Measurements from ENCODE around the gene SMS.

SMS gene

DNA sequence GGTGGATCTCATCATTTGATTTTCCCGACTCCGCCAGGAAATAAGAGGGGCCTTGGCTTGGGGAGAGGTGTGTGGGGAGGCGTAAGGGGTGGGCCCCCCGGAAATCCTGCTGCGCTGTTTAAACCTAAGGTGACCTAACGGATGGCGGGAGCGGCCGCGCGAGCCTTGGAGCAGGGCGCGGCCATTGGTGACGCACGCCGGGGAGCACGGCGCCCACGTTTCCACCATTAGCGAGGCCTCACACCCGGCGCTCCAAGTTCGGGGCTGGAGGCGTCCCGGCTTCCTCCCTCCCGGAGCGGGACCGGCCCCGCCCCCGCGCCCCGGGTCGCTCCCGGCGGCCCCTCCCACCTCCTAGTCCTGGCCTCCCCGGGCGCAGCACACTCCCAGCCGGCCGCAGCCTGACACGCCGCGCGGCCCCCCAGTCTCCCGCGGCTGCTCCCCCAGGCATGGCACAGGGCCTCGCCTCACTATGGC, at the start of gene SMS:
Gene SMS (plus strand): TSS at position 354 of the 474 bp plus-strand sequence. CDS start 116 bp downstream, at position 470.
- Histone ChIP-seq H3K4me2 (peak within 1 kb of the TSS; percentile 51), H3K79me2 (ENCODE audit: insufficient read depth, low read depth) (peaks cover 33% of the 10 kb centered on the region), H3K9ac (peak within 1 kb of the TSS; percentile 71; the same call in 1 of the 2 replicates), H3K4me3 (IDR thresholded peaks at IDR 0.05; ENCODE audit: insufficient read depth, low read depth, low read length) (no peak within 1 kb of the TSS), H3K4me1 (ENCODE audit: low read depth, poor library complexity, severe bottlenecking) (peaks cover 4% of the 10 kb centered on the region), H2AFZ (ENCODE audit: low read depth) (peak within 1 kb of the TSS; percentile 61), H3K27ac (peak within 1 kb of the TSS; percentile 30; the same call in 1 of the 2 replicates), H3K27me3 (ENCODE audit: insufficient read depth, low read depth) (no peaks in the 10 kb centered on the region), H3K36me3 (ENCODE audit: insufficient read depth) (no peaks in the 10 kb centered on the region), H4K20me1 (ENCODE audit: insufficient read depth) (no peaks in the 10 kb centered on the region)
- TF ChIP-seq, protein P1, sequence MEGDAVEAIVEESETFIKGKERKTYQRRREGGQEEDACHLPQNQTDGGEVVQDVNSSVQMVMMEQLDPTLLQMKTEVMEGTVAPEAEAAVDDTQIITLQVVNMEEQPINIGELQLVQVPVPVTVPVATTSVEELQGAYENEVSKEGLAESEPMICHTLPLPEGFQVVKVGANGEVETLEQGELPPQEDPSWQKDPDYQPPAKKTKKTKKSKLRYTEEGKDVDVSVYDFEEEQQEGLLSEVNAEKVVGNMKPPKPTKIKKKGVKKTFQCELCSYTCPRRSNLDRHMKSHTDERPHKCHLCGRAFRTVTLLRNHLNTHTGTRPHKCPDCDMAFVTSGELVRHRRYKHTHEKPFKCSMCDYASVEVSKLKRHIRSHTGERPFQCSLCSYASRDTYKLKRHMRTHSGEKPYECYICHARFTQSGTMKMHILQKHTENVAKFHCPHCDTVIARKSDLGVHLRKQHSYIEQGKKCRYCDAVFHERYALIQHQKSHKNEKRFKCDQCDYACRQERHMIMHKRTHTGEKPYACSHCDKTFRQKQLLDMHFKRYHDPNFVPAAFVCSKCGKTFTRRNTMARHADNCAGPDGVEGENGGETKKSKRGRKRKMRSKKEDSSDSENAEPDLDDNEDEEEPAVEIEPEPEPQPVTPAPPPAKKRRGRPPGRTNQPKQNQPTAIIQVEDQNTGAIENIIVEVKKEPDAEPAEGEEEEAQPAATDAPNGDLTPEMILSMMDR (conservative IDR thresholded peaks at IDR 0.05; ENCODE audit: low read depth, low read length): no peak

DNA sequence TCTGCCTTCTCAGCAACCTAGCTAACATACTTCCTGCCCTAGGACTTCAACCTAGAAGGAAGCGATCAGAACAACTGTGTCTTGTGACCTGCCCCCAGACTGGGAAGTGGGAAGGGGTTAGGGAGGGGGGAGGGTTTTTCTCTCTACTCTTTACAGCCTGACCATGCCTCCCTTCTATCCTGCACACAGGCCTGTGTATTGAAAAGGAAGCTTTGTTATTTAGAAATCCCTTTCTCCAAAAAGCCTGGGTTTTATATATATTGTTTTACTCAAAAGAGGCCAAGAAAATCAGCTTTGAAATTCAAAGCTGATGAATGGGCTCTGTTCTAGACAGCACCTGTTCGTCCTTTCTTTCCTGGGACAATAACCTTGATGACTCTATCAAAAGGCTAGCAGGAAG, 35.2 kb upstream of the SMS start:
- Histone ChIP-seq H3K36me3 (ENCODE audit: insufficient read depth) (no peaks in the 10 kb centered on the region), H3K4me2 (no peak overlapping the region), H3K27me3 (ENCODE audit: insufficient read depth, low read depth) (no peaks in the 10 kb centered on the region), H3K9ac (no peak overlapping the region), H3K79me2 (ENCODE audit: insufficient read depth, low read depth) (no peaks in the 10 kb centered on the region), H3K27ac (no peak overlapping the region), H3K4me1 (ENCODE audit: low read depth, poor library complexity, severe bottlenecking) (no peaks in the 10 kb centered on the region), H2AFZ (ENCODE audit: low read depth) (no peak overlapping the region), H4K20me1 (ENCODE audit: insufficient read depth) (no peaks in the 10 kb centered on the region), H3K4me3 (IDR thresholded peaks at IDR 0.05; ENCODE audit: insufficient read depth, low read depth, low read length) (no peak overlapping the region)
- TF ChIP-seq, protein P1 (conservative IDR thresholded peaks at IDR 0.05; ENCODE audit: low read depth, low read length): no peak

DNA sequence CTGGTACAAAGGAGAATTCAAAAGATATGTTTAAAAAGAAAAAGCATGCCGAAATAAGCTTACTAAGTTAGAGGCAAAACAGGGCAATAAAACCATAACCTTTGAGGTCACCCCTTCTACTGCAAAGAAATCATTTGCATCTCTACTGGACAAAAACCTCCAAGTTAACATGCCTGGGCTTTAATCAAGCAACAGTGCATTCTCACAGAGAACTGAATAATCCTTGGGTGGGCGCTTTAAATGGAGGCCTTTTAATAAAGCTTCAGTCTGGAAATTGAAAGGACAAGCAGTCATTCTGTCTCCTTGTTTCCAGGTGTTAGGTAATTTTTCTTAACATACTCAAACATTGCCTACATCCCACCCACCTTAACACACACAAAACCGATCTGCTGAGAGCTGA, 34.6 kb upstream of the SMS start:
- H3K27me3 ChIP-seq (ENCODE audit: insufficient read depth, low read depth): no peaks in the 10 kb centered on the region
- no peaks in the 10 kb centered on the region for H3K79me2 ChIP-seq (ENCODE audit: insufficient read depth, low read depth)
- no peak overlapping the region for H2AFZ ChIP-seq (ENCODE audit: low read depth)
- H3K9ac ChIP-seq: no peak overlapping the region
- H3K4me3 ChIP-seq (IDR thresholded peaks at IDR 0.05; ENCODE audit: insufficient read depth, low read depth, low read length): no peak overlapping the region
- no peaks in the 10 kb centered on the region for H3K36me3 ChIP-seq (ENCODE audit: insufficient read depth)
- H3K4me2 ChIP-seq: no peak overlapping the region
- H3K4me1 ChIP-seq (ENCODE audit: low read depth, poor library complexity, severe bottlenecking): no peaks in the 10 kb centered on the region
- TF ChIP-seq, protein P1 (conservative IDR thresholded peaks at IDR 0.05; ENCODE audit: low read depth, low read length): no peak
- no peak overlapping the region for H3K27ac ChIP-seq
- no peaks in the 10 kb centered on the region for H4K20me1 ChIP-seq (ENCODE audit: insufficient read depth)

DNA sequence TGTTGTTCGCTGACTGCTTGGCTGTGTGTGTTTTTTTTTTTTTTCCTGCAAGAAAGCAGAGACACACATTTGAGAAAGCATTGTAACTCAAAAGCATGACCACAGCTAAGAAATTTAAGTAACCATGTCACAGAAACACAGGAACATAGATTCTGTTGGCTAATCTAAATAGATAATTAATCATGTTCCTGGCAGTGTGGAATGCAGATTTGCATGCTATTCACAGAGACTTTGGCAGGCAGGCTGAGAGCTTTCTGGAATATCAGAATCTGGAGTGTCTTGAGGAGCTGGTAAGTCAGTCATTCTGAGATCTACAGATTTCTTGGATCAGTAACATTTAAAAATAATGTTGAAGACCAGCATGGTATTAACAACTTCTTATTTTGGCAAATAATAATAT, 33.2 kb upstream of the SMS start:
- Histone ChIP-seq H4K20me1 (ENCODE audit: insufficient read depth) (no peaks in the 10 kb centered on the region), H3K4me3 (IDR thresholded peaks at IDR 0.05; ENCODE audit: insufficient read depth, low read depth, low read length) (no peak overlapping the region), H3K9ac (no peak overlapping the region), H3K4me2 (no peak overlapping the region), H3K79me2 (ENCODE audit: insufficient read depth, low read depth) (no peaks in the 10 kb centered on the region), H3K4me1 (ENCODE audit: low read depth, poor library complexity, severe bottlenecking) (no peaks in the 10 kb centered on the region), H2AFZ (ENCODE audit: low read depth) (no peak overlapping the region), H3K27me3 (ENCODE audit: insufficient read depth, low read depth) (no peaks in the 10 kb centered on the region), H3K27ac (no peak overlapping the region), H3K36me3 (ENCODE audit: insufficient read depth) (no peaks in the 10 kb centered on the region)
- TF ChIP-seq, protein P1 (conservative IDR thresholded peaks at IDR 0.05; ENCODE audit: low read depth, low read length): no peak
